ENCODE data around the gene LYG2.
"Not testable (repeated sequence)": the region's sequence is repeated elsewhere in the genome, so short reads cannot be mapped to it uniquely, and the experiment has no call there.

The LYG2 gene

DNA sequence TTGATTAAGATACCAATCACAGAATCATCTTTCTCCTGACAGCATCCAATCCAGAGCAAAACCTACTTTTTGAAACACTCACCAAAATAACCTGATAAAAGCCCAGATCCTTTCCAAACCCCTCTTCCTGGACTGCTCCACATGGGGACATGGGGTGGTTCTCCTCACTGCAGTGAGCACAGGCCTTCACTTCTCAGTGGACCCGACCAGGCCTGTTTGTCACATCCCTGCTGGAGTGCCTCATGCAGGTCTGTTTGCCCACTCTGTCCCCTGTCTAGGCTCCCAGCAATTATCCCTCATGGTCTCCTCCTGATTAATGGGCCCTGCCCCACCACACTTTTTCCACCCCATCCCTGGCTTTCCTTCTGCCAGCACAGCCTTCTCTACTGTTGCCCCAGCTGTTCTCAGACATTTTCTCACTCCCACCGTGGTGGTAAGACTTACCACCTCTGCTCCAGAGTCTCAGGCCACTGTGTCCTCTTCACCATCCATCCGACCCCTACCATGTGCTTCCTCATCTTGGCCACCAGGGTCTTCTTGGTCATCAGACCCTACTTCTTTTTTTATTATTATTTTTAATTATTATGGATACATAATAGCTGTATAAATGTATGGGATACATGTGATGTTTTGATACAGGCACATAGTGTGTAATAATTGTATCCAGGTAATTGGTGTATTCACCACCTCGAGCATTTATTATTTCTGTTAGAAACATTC lies 53.3 kb downstream of the LYG2 start:
- no peak for DNase-seq (ENCODE audit: low read depth in 2 of 2)

DNA sequence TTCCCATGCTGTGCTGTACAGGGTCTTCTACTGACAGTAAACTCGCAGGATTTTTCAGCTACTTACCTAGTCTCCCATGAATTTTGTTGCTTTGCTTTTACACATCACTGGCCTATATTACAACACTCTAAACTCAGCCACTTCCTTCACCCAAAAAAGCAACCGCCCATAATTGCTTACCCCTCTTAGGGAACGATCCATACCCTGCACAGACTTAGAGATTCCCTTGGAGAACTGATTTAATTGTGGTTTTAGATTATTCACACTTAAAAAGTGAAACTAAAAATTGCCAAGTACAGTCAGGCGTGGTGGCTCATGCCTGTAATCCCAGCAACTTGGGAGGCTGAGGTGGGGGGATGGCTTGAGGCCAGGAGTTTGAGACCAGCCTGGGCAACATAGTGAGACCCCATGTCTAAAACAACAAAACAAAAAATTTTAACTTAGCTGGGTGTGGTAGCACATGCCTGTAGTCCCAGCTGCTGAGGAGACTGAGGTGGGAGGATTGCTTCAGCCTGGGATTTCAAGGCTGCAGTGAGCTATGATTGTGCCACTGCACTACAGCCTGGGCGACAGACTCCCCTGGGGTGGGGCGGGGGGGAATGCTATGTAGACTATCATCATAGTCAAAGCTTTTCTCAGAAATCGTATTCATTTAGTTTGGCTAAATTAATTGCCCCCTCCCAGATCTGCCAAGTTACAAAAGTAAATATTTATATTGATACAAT lies 55.2 kb downstream of the LYG2 start:
- DNase-seq (ENCODE audit: low read depth in 2 of 2) = no peak

DNA sequence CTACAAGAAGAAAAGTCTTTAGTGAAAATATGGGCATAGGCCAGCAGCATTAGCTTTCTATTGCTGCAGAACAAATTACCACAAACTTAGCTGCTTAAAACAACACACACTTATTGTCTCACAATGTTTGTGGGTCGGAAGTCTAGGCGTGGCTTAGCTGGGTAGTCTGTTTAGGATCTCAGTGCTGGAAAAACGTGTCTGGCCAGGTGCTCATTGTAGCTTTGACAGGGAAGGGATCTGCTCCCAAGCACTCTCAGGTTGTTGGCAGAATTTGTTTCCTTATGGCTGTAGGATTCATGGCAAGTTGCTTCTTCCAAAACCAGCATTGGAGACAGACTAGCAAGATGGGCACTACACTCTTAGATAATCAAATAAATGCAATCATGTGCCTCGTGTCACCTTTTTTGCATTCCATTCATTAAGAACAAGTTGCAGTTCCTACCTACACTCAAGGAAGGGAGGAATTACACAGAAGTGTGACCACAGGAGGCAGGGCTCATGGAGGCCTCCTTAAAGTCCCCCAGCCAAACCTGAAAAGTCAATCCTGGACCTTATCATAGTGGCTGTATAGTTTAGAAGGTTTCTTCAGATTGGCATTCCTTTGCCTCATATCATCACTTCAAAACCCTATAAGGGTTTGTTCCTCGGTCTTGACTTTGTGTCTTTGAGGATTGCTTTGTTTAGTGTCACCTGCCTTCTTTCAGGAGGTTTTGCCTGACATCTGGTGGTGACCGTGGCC lies 57.2 kb downstream of the LYG2 start:
- DNase-seq (ENCODE audit: low read depth in 2 of 2) = no peak

DNA sequence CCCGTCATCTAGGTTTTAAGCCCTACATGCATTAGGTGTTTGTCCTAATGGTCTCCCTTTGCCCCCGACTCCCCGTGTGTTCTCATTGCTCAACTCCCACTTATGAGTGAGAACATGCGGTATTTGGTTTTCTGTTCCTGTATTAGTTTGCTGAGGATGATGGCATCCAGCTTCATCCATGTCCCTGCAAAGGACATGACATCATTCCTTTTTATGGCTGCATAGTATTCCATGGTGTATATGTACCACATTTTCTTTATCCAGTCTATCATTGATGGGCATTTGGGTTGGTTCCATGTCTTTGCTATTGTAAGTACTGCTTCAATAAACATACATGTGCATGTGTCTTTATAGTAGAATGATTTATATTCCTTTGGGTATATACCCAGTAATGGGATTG lies 63.1 kb downstream of the LYG2 start:
- DNase-seq (ENCODE audit: low read depth in 2 of 2) = not testable (repeated sequence)

All from stimulated activated CD8-positive, alpha-beta memory T cell treated with anti-CD3 and anti-CD28 coated beads, Interleukin-7, amount 100 ng/mL, for 1 hour (primary cell).